ENCODE results near the gene TMEM259.

The TMEM259 gene

GRCh38 chr19:1020868-1021425 lies at the start of gene TMEM259:
TMEM259 (minus strand) TSS chr19:1021123; CDS start chr19:1020996, 127 bp downstream.
- DNase-seq, result peak; percentile 94

- no peak for DNase-seq
Observed at GRCh38 chr19:1070576-1070930, 49.6 kb upstream of the TMEM259 start.

- no peak for DNase-seq
Observed at GRCh38 chr19:1069009-1069779, 48.3 kb upstream of the TMEM259 start.

GRCh38 chr19:1068009-1069001 lies 47.4 kb upstream of the TMEM259 start:
- no peak for DNase-seq

GRCh38 chr19:1067341-1067957 lies 46.5 kb upstream of the TMEM259 start:
- DNase-seq, result no peak

- DNase-seq, result peak; percentile 68
Observed at GRCh38 chr19:1066748-1067340, 45.9 kb upstream of the TMEM259 start, which contains the start of gene ARHGAP45. ARHGAP45 (plus strand) TSS chr19:1067167; CDS start chr19:1067406, 239 bp downstream.

GRCh38 chr19:1066251-1066747 lies 45.4 kb upstream of the TMEM259 start:
- peak; percentile 80 for DNase-seq

- peak; percentile 60 for DNase-seq
Observed at GRCh38 chr19:1065606-1066109, 44.7 kb upstream of the TMEM259 start.

GRCh38 chr19:1064661-1065605 lies 44.0 kb upstream of the TMEM259 start:
- DNase-seq, result peak; percentile 83

- no peak for DNase-seq
Observed at GRCh38 chr19:1063909-1064660, 43.2 kb upstream of the TMEM259 start.

- no peak for DNase-seq
Observed at GRCh38 chr19:1063030-1063908, 42.3 kb upstream of the TMEM259 start.

- DNase-seq, result no peak
Observed at GRCh38 chr19:1062387-1063029, 41.6 kb upstream of the TMEM259 start.

- no peak for DNase-seq
Observed at GRCh38 chr19:1061987-1062386, 41.1 kb upstream of the TMEM259 start.

- no peak for DNase-seq
Observed at GRCh38 chr19:1060689-1061088, 39.8 kb upstream of the TMEM259 start.

GRCh38 chr19:1058112-1058511 lies 37.2 kb upstream of the TMEM259 start:
- no peak for DNase-seq

- DNase-seq, result no peak
Observed at GRCh38 chr19:1057176-1057855, 36.4 kb upstream of the TMEM259 start.

GRCh38 chr19:1055886-1056620 lies 35.1 kb upstream of the TMEM259 start:
- no peak for DNase-seq
